Neural progenitor cell (in vitro differentiated cells): ENCODE measurements around the gene MMEL1. TPM values are rescaled to one million over a fixed set of nuclear protein-coding genes. Genes with fewer than 3 reads are reported as not detected.
A peak's percentile ranks its signal among the peaks of the same experiment; 100 is the strongest.
"Not testable (repeated sequence)": the region's sequence is repeated elsewhere in the genome, so short reads cannot be mapped to it uniquely, and the experiment has no call there.

Experiments
- DNase-seq: peaks from one replicate; pipeline ENCODE4 v3.0.0-alpha.2; 2016; ENCODE audit warnings: low spot score
- H2AFZ ChIP-seq: fragments of 200-600 bp; sonication (generic); replicated peaks from 2 replicates; pipeline ENCODE4 v1.6.1; 2016; ENCODE audit warnings: antibody characterized with exemption
- H3F3A ChIP-seq: fragments of 200-600 bp; sonication (generic); 2 replicates; pipeline ENCODE4 v1.6.1; 2016; ENCODE audit warnings: antibody characterized with exemption, low read depth
- H3K27ac ChIP-seq: fragments of 200-600 bp; sonication (generic); 2 replicates; pipeline ENCODE4 v1.5.1; 2016; ENCODE audit warnings: mild to moderate bottlenecking
- H3K27me3 ChIP-seq: fragments of 200-600 bp; sonication (generic); 2 replicates; pipeline ENCODE4 v1.6.1; 2016; ENCODE audit warnings: mild to moderate bottlenecking, moderate library complexity
- H3K36me3 ChIP-seq: fragments of 200-600 bp; sonication (generic); 2 replicates; pipeline ENCODE4 v1.5.1; 2016
- H3K4me1 ChIP-seq: fragments of 200-600 bp; sonication (generic); 2 replicates; pipeline ENCODE4 v1.6.1; 2016; ENCODE audit warnings: mixed run types
- H3K4me2 ChIP-seq: fragments of 200-600 bp; sonication (generic); 2 replicates; pipeline ENCODE4 v1.6.1; 2016
- H3K4me3 ChIP-seq: fragments of 200-600 bp; sonication (generic); 2 replicates; pipeline ENCODE4 v1.5.1; 2016
- H3K79me2 ChIP-seq: fragments of 200-600 bp; sonication (generic); 2 replicates; pipeline ENCODE4 v1.6.1; 2016; ENCODE audit warnings: low read depth
- H3K9ac ChIP-seq: fragments of 200-600 bp; sonication (generic); 2 replicates; pipeline ENCODE4 v1.6.1; 2016
- H3K9me3 ChIP-seq: fragments of 200-600 bp; sonication (generic); 2 replicates; pipeline ENCODE4 v1.5.1; 2016; ENCODE audit warnings: low read depth
- H4K20me1 ChIP-seq: fragments of 200-600 bp; sonication (generic); 2 replicates; pipeline ENCODE4 v1.6.1; 2016; ENCODE audit warnings: low read depth
- H3K27ac Mint-ChIP-seq: 3 replicates; pipeline ENCODE4 v1.8.0; 2021; ENCODE audit warnings: mixed read lengths
- H3K27me3 Mint-ChIP-seq: 2 replicates; pipeline ENCODE4 v1.8.0; 2022; ENCODE audit warnings: low read depth, mild to moderate bottlenecking, inconsistent platforms, moderate library complexity, mixed read lengths; ENCODE audit not compliant: insufficient read depth
- H3K36me3 Mint-ChIP-seq: 3 replicates; pipeline ENCODE4 v1.8.0; 2021; ENCODE audit warnings: mixed read lengths
- H3K4me1 Mint-ChIP-seq: 3 replicates; pipeline ENCODE4 v1.8.0; 2021; ENCODE audit warnings: mixed read lengths
- H3K4me3 Mint-ChIP-seq: 3 replicates; pipeline ENCODE4 v1.8.0; 2021; ENCODE audit warnings: mild to moderate bottlenecking, moderate library complexity, mixed read lengths
- H3K9me3 Mint-ChIP-seq: 3 replicates; pipeline ENCODE4 v1.8.0; 2020; ENCODE audit warnings: mixed read lengths
- CTCF ChIP-seq: fragments of 200-600 bp; sonication (generic); IDR thresholded peaks from 2 replicates; pipeline ENCODE4 v1.5.1; 2017; ENCODE audit warnings: antibody characterized with exemption, mild to moderate bottlenecking
- EZH2 ChIP-seq: fragments of 200-600 bp; sonication (generic); IDR thresholded peaks from 2 replicates; pipeline ENCODE4 v1.6.1; 2017; ENCODE audit warnings: antibody characterized with exemption, mild to moderate bottlenecking, moderate library complexity
- EZH2phosphoT487 ChIP-seq: fragments of 200-600 bp; sonication (generic); IDR thresholded peaks from 2 replicates; pipeline ENCODE4 v1.6.1; 2017; ENCODE audit warnings: antibody characterized with exemption
- total RNA-seq: library from RNA; depleted of rRNA; stranded (reverse); fragments of >200 nt; gene quantifications from 2 replicates; pipeline ENCODE4 v1.2.3, GENCODE V29; 2015; ENCODE audit warnings: low replicate concordance

Gene MMEL1
- total RNA-seq, 1 donor from 2014 or later, result 0.19 TPM

DNA sequence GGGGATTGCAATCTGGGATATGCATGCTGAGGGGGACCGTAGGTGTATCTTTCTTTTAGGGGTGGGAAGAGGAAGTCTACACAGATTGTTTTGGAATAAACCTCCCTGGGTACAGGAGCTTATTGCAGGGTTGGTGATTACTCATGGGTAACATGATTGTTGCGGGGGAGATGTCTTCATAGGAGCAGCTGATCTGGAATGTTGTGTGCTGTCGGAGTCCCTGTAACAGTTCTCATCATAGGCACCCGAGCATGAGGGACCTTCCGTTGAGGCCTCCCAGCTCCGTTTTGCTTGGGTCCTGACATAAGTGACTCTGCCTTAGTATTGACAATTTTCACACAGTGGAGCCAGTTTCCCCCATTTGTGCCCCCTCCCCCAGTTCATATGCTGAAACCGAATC is 50.4 kb downstream of the MMEL1 start:
- H3K9ac ChIP-seq, result no peak overlapping the region
- TF ChIP-seq CTCF (no peak), EZH2phosphoT487 (no peak), EZH2 (no peak)
- peaks cover 8% of the 10 kb centered on the region for H3K27me3 Mint-ChIP-seq
- H3K4me3 ChIP-seq, result no peak overlapping the region
- H3K27ac ChIP-seq, result no peak overlapping the region
- H3K36me3 ChIP-seq, result no peaks in the 10 kb centered on the region
- no peak overlapping the region for H2AFZ ChIP-seq
- H3K4me1 ChIP-seq, result peaks cover 18% of the 10 kb centered on the region
- peaks cover 33% of the 10 kb centered on the region for H3K4me1 Mint-ChIP-seq
- H3K27ac Mint-ChIP-seq, result no peak overlapping the region
- H3K4me2 ChIP-seq, result no peak overlapping the region
- H3K79me2 ChIP-seq, result no peaks in the 10 kb centered on the region
- H3F3A ChIP-seq, result peaks cover 22% of the 10 kb centered on the region
- H3K36me3 Mint-ChIP-seq, result no peaks in the 10 kb centered on the region
- H3K27me3 ChIP-seq, result no peaks in the 10 kb centered on the region
- H3K4me3 Mint-ChIP-seq, result no peak overlapping the region
- no peak for DNase-seq
- no peaks in the 10 kb centered on the region for H3K9me3 ChIP-seq
- H3K9me3 Mint-ChIP-seq, result no peaks in the 10 kb centered on the region
- peaks cover 1% of the 10 kb centered on the region for H4K20me1 ChIP-seq

- H3K27me3 Mint-ChIP-seq, result peaks cover 12% of the 10 kb centered on the region
- no peak overlapping the region for H3K4me3 Mint-ChIP-seq
- no peak for DNase-seq
- peaks cover 42% of the 10 kb centered on the region for H3K4me1 Mint-ChIP-seq
- H3K36me3 ChIP-seq, result no peaks in the 10 kb centered on the region
- no peak overlapping the region for H3K4me3 ChIP-seq
- H3K9ac ChIP-seq, result no peak overlapping the region
- no peak overlapping the region for H3K27ac ChIP-seq
- no peaks in the 10 kb centered on the region for H3K9me3 Mint-ChIP-seq
- H3K79me2 ChIP-seq, result no peaks in the 10 kb centered on the region
- H3F3A ChIP-seq, result peaks cover 15% of the 10 kb centered on the region
- H3K4me1 ChIP-seq, result peaks cover 17% of the 10 kb centered on the region
- H4K20me1 ChIP-seq, result no peaks in the 10 kb centered on the region
- H3K27me3 ChIP-seq, result no peaks in the 10 kb centered on the region
- H3K36me3 Mint-ChIP-seq, result no peaks in the 10 kb centered on the region
- H3K9me3 ChIP-seq, result no peaks in the 10 kb centered on the region
- H2AFZ ChIP-seq, result no peak overlapping the region
- TF ChIP-seq CTCF (no peak), EZH2 (no peak), EZH2phosphoT487 (no peak)
- no peak overlapping the region for H3K27ac Mint-ChIP-seq
- H3K4me2 ChIP-seq, result no peak overlapping the region
Measured at GRCh38 chr1:2580691-2581090, 52.1 kb downstream of the MMEL1 start.

- Mint-ChIP-seq H3K36me3 (no peaks in the 10 kb centered on the region), H3K27me3 (peaks cover 8% of the 10 kb centered on the region), H3K9me3 (peaks cover 5% of the 10 kb centered on the region), H3K4me3 (no peak overlapping the region), H3K27ac (peak overlapping the region; percentile 23), H3K4me1 (peaks cover 28% of the 10 kb centered on the region)
- Histone ChIP-seq H3K36me3 (no peaks in the 10 kb centered on the region), H3K27ac (no peak overlapping the region), H3K4me2 (no peak overlapping the region), H4K20me1 (no peaks in the 10 kb centered on the region), H3K9me3 (no peaks in the 10 kb centered on the region), H3K4me1 (peaks cover 3% of the 10 kb centered on the region), H3F3A (peaks cover under 1% of the 10 kb centered on the region), H3K27me3 (no peaks in the 10 kb centered on the region), H3K9ac (no peak overlapping the region), H3K79me2 (no peaks in the 10 kb centered on the region), H3K4me3 (no peak overlapping the region), H2AFZ (peak overlapping the region; percentile 55)
- DNase-seq, result no peak
- no peak for TF ChIP-seq EZH2phosphoT487
- no peak for TF ChIP-seq CTCF
- TF ChIP-seq EZH2, result no peak
Measured at GRCh38 chr1:2578758-2579118, 54.1 kb downstream of the MMEL1 start.

DNA sequence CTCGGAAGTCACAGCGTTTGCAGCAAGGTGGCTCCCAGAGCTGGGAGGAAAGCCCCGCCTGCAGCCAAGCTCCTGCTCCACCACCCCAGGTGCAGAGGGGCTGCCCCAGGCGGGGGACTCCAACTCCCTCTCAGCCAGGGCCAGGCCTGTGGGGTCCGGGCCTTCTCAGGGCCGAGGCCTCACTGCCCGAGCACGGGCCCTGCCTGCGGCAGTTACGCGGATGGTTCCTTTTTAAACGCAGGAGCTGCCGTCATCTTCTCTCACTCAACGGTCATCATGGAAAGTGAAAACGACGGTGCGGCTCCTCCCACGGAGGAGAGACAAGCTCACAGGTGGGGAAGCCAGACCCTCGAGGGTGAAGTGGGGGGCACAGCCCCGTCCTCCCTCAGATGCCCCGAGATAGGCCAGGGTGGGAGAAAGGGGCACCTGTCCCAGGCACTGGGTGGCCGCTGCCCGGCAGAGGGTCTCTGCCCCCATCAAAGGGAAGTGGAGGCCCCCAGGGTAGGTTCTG is 55.2 kb downstream of the MMEL1 start:
- H3K4me3 ChIP-seq, H3K36me3 Mint-ChIP-seq, H3K27me3 ChIP-seq, H2AFZ ChIP-seq, H4K20me1 ChIP-seq, H3F3A ChIP-seq, H3K27me3 Mint-ChIP-seq, H3K36me3 ChIP-seq, H3K9ac ChIP-seq, H3K27ac ChIP-seq, H3K27ac Mint-ChIP-seq, H3K9me3 ChIP-seq, H3K4me3 Mint-ChIP-seq, H3K4me1 ChIP-seq, H3K79me2 ChIP-seq, DNase-seq, H3K4me2 ChIP-seq: not testable (repeated sequence)
- H3K4me1 Mint-ChIP-seq, result peaks cover 26% of the 10 kb centered on the region
- H3K9me3 Mint-ChIP-seq, result peaks cover 13% of the 10 kb centered on the region
